K562 (cell line): ENCODE data around the gene MPIG6B. TPM values are rescaled to one million over a fixed set of nuclear protein-coding genes. Genes with fewer than 3 reads are reported as not detected.

ENCODE experiments used
- ATAC-seq: fragments of 200-7000 bp; cut with Tn5 transposase; 3 replicates; pipeline ENCODE4 v1.9.1; 2020; ENCODE audit warnings: moderate library complexity
- BruUV-seq: library from RNA; stranded (reverse); fragments of 400-500 nt; replicated peaks from 2 replicates; lab custom pipeline; 2021; lab: Mats Ljungman, UMichigan
- CTCF ChIA-PET: fragments of 300-600 bp; formaldehyde crosslinking; extraction: SDS; loops from one replicate; lab custom pipeline; 2021; ENCODE audit warnings: low intra/inter-chr PET ratio; lab: Yijun Ruan, JAX
- POLR2A ChIA-PET: fragments of 300-600, 350-650 bp; sonication (Branson Sonifier 250); formaldehyde crosslinking; extraction: SDS; loops from one replicate; lab custom pipeline; 2021; ENCODE audit warnings: antibody characterized with exemption, inconsistent platforms; lab: Yijun Ruan, JAX
- DNase-seq, 4 experiments: peaks; one replicate each; pipeline versions ENCODE4 v3.0.0 to v3.0.0-alpha.2; 2011 to 2018; ENCODE audit warnings: low spot score in 3 of 4, mixed read lengths in 3 of 4; ENCODE audit errors: extremely low read depth in 1 of 4
- FAIRE-seq: peaks from 2 replicates; lab custom pipeline; 2011; peaks lifted over from hg19 to GRCh38; lab: Jason Lieb, UNC
- H2AFZ ChIP-seq: 2 replicates; pipeline ENCODE4 v1.6.0; 2011; ENCODE audit warnings: low read depth, low read length, control low read depth, inconsistent platforms
- H3K27ac ChIP-seq: fragments of 200-600 bp; 3 replicates; pipeline ENCODE4 v1.8.0; 2011; ENCODE audit warnings: low read depth, mild to moderate bottlenecking, control low read depth, inconsistent platforms, low read length, moderate library complexity, mixed read lengths; ENCODE audit errors: extremely low read depth
- H3K27me3 ChIP-seq, 2 experiments: fragments of 300-600 bp in 1 of 2; 2 replicates in 1 of 2; 3 replicates in 1 of 2; pipeline versions ENCODE4 v1.6.0 to v1.8.0; 2011; ENCODE audit warnings: inconsistent platforms in 2 of 2, low read length in 2 of 2, mild to moderate bottlenecking in 1 of 2, mixed read lengths in 1 of 2, moderate library complexity in 1 of 2; ENCODE audit not compliant: control insufficient read depth in 2 of 2, insufficient read depth in 2 of 2
- H3K36me3 ChIP-seq: fragments of 300-600 bp; 3 replicates; pipeline ENCODE4 v1.8.0; 2011; ENCODE audit warnings: mild to moderate bottlenecking, low read length, inconsistent platforms; ENCODE audit not compliant: control insufficient read depth, insufficient read depth
- H3K4me1 ChIP-seq, 2 experiments: fragments of 200-600 bp in 1 of 2; replicated peaks in 1 of 2; 2 replicates in 1 of 2; 3 replicates in 1 of 2; pipeline versions ENCODE4 v1.5.1 to v1.8.0; 2011; ENCODE audit warnings: inconsistent platforms in 2 of 2, low read length in 2 of 2, mild to moderate bottlenecking in 1 of 2, mixed read lengths in 1 of 2, moderate library complexity in 1 of 2; ENCODE audit not compliant: control insufficient read depth in 2 of 2, insufficient read depth in 2 of 2
- H3K4me2 ChIP-seq: 2 replicates; pipeline ENCODE4 v1.6.1; 2011; ENCODE audit warnings: low read length, control low read depth, inconsistent platforms, mixed read lengths; ENCODE audit not compliant: insufficient read depth
- H3K4me3 ChIP-seq: fragments of 200-600 bp; sonication (generic), shearing (Covaris generic); 2 replicates; pipeline ENCODE4 v1.5.1; 2016; ENCODE audit warnings: control low read depth, inconsistent platforms
- H3K79me2 ChIP-seq: fragments of 200-600 bp; 3 replicates; pipeline ENCODE4 v1.8.0; 2011; ENCODE audit warnings: low read length, inconsistent platforms; ENCODE audit not compliant: control insufficient read depth, insufficient read depth
- H3K9ac ChIP-seq, 2 experiments: 2 replicates each; pipeline versions ENCODE4 v1.6.0 to v1.6.1; 2011; ENCODE audit warnings: low read depth in 2 of 2, low read length in 2 of 2, control low read depth in 1 of 2, inconsistent platforms in 1 of 2, mild to moderate bottlenecking in 1 of 2, mixed read lengths in 1 of 2; ENCODE audit not compliant: insufficient read depth in 1 of 2
- H3K9me1 ChIP-seq: one replicate; pipeline ENCODE4 v1.6.0; 2011; ENCODE audit warnings: inconsistent platforms, mild to moderate bottlenecking, low read length, moderate library complexity; ENCODE audit not compliant: control insufficient read depth, insufficient read depth
- H3K9me3 ChIP-seq: replicated peaks from 2 replicates; pipeline ENCODE4 v1.5.1; 2011; ENCODE audit warnings: low read depth, low read length, inconsistent platforms; ENCODE audit not compliant: control insufficient read depth, insufficient read depth
- H4K20me1 ChIP-seq: replicated peaks from 2 replicates; pipeline ENCODE4 v1.6.1; 2011; ENCODE audit warnings: low read length, inconsistent platforms, mixed read lengths; ENCODE audit not compliant: control insufficient read depth, insufficient read depth
- HBP1 ChIP-seq: fragments of 450-650 bp; formaldehyde crosslinking; IDR thresholded peaks from 2 replicates; pipeline ENCODE4 v1.4.0; 2022; ENCODE audit warnings: missing genetic modification characterization
- RBBP5 ChIP-seq: fragments of 200-600 bp; sonication (generic); IDR thresholded peaks from 2 replicates; pipeline ENCODE4 v1.6.1; 2012; ENCODE audit warnings: borderline replicate concordance, mild to moderate bottlenecking, low read length, control low read depth, inconsistent platforms; ENCODE audit not compliant: insufficient read depth, poor library complexity, severe bottlenecking
- WGBS: fragments of 100-300 bp; shearing (Covaris generic); methylation state at CpG from one replicate; pipeline ENCODE4 v1.1.6; 2016; ENCODE audit warnings: low coverage, mixed read lengths; ENCODE audit not compliant: insufficient coverage; ENCODE audit errors: missing lambda C conversion rate; 5-methylcytosine and 5-hydroxymethylcytosine counted together
- in situ Hi-C: fragments of 300-500 bp; cut with MboI; formaldehyde crosslinking; loops from 4 replicates; pipeline ENCODE4 v1.15.0; 2018; ENCODE audit warnings: inconsistent platforms, mixed read lengths
- intact Hi-C: fragments of 100-400 bp; cut with micrococcal nuclease; formaldehyde crosslinking; loops from 2 replicates; pipeline ENCODE4 v1.14.2; 2022
- polyA plus RNA-seq, 8 experiments: library from polyadenylated mRNA; depleted of rRNA in 4 of 8; stranded (reverse) in 5 of 8; unstranded in 3 of 8; fragments of >200 nt; fragmentation: Nextera tagmentation in 2 of 8; fragmentation: Illumina TruSeq in 1 of 8; extraction: Ambion mirVana in 2 of 8; extraction: Trizol in 1 of 8; gene quantifications; 2 replicates each; pipeline versions ENCODE4 v1.2.1 to v1.2.3, GENCODE V29; 2011 to 2014; ENCODE audit warnings: inconsistent platforms in 1 of 8, missing spikeins in 1 of 8
- total RNA-seq, 7 experiments: library from RNA; depleted of rRNA in 6 of 7; stranded (reverse); fragments of >200 nt in 6 of 7; fragmentation: Illumina TruSeq in 2 of 7; extraction: Trizol in 2 of 7; gene quantifications; 2 replicates each; pipeline versions ENCODE4 v1.2.1 to v1.2.3, GENCODE V29; 2011 to 2021; ENCODE audit warnings: low replicate concordance in 1 of 7

The MPIG6B gene
- total and polyA plus RNA-seq, 9 of the 15 experiments (the other 6 are each of a cell fraction or from before 2014, with no cell fraction given): 0.11 to 1.2 (median 0.28) TPM; not detected in 1

- Histone ChIP-seq H3K79me2 (no peaks in the 10 kb centered on the region), H3K36me3 (no peaks in the 10 kb centered on the region), H3K27me3 (no peaks in the 10 kb centered on the region), H3K27ac (no peak overlapping the region), H3K4me2 (no peak overlapping the region), H4K20me1 (no peaks in the 10 kb centered on the region), H3K9me1 (no peaks in the 10 kb centered on the region), H3K9me3 (no peaks in the 10 kb centered on the region), H3K4me1 (peaks cover 31 to 46% of the 10 kb centered on the region in 2 experiments), H2AFZ (peak overlapping the region; percentile 49), H3K4me3 (no peak overlapping the region), H3K9ac (peak overlapping the region in 1 of 2 experiments; percentile 81; a peak in 1 of 4 replicates)
- 42% methylated on average over 4 of the region's 4 CpGs for WGBS
- BruUV-seq: no TSS peak
- CTCF ChIA-PET: no interaction called here
- FAIRE-seq (no peak), ATAC-seq (no peak), DNase-seq (no peak)
- in situ Hi-C loops (no loop called here), intact Hi-C loops (no loop called here)
- TF ChIP-seq RBBP5: peak; percentile 33
- no peak for TF ChIP-seq HBP1 (CRISPR knock-in tag)
- POLR2A ChIA-PET: interaction anchor here (0.5 to 12.4 kb wide), 5 partner anchors 10 to 47 kb away, joined by 3 to 223 read pairs (median 6); partner anchors contain the start of genes ABHD16A, DDAH2, LY6G6C and MPIG6B
Measured at GRCh38 chr6:31713465-31713864, 9.7 kb upstream of the MPIG6B start.
